M059J (cell line): Measurements from ENCODE around the gene FHOD1. TPM values are rescaled to one million over a fixed set of nuclear protein-coding genes. Genes with fewer than 3 reads are reported as not detected.

Experiments used
- DNase-seq: peaks from one replicate; pipeline ENCODE4 v3.0.0-alpha.2; 2012; ENCODE audit warnings: low read depth
- total RNA-seq: library from RNA; depleted of rRNA; stranded (reverse); fragments of >200 nt; shearing (Covaris generic); gene quantifications from 2 replicates; pipeline ENCODE4 v1.2.3, GENCODE V29; 2014; rRNA removed

Gene FHOD1
- 11.8 and 26.0 TPM in 2 replicates for total RNA-seq

- peak; percentile 96 for DNase-seq
These were observed at the start of gene FHOD1 for GRCh38 chr16:67247192-67248072. FHOD1 (minus strand) TSS chr16:67247481; CDS start chr16:67247410, 71 bp downstream.

- DNase-seq: peak; percentile 92
These were observed 49.1 kb upstream of the FHOD1 start for GRCh38 chr16:67296420-67296819.

GRCh38 chr16:67294938-67295361 lies 47.7 kb upstream of the FHOD1 start:
- no peak for DNase-seq

GRCh38 chr16:67294171-67294757 lies 47.0 kb upstream of the FHOD1 start:
- DNase-seq: no peak

GRCh38 chr16:67291461-67291860 lies 44.2 kb upstream of the FHOD1 start:
- no peak for DNase-seq

- DNase-seq: no peak
These were observed 40.7 kb upstream of the FHOD1 start for GRCh38 chr16:67287960-67288359.

GRCh38 chr16:67286441-67287235 lies 39.4 kb upstream of the FHOD1 start:
- peak; percentile 80 for DNase-seq

- DNase-seq: peak; percentile 50
These were observed 37.7 kb upstream of the FHOD1 start for GRCh38 chr16:67284699-67285646.

- DNase-seq: no peak
These were observed 36.7 kb upstream of the FHOD1 start for GRCh38 chr16:67283826-67284555.

GRCh38 chr16:67283039-67283825 lies 36.0 kb upstream of the FHOD1 start:
- peak; percentile 49 for DNase-seq

- DNase-seq: no peak
These were observed 35.1 kb upstream of the FHOD1 start for GRCh38 chr16:67282447-67282805.

GRCh38 chr16:67281536-67282446 lies 34.5 kb upstream of the FHOD1 start:
- no peak for DNase-seq

- no peak for DNase-seq
These were observed 33.1 kb upstream of the FHOD1 start for GRCh38 chr16:67280090-67281015.

GRCh38 chr16:67279296-67280089 lies 32.2 kb upstream of the FHOD1 start, which contains the start of gene PLEKHG4:
PLEKHG4 (plus strand) TSS chr16:67279532; CDS start chr16:67280045, 513 bp downstream.
- DNase-seq: no peak

- DNase-seq: no peak
These were observed 31.6 kb upstream of the FHOD1 start for GRCh38 chr16:67278773-67279295.
